ENCODE data around the gene ATP2B1.

DNA sequence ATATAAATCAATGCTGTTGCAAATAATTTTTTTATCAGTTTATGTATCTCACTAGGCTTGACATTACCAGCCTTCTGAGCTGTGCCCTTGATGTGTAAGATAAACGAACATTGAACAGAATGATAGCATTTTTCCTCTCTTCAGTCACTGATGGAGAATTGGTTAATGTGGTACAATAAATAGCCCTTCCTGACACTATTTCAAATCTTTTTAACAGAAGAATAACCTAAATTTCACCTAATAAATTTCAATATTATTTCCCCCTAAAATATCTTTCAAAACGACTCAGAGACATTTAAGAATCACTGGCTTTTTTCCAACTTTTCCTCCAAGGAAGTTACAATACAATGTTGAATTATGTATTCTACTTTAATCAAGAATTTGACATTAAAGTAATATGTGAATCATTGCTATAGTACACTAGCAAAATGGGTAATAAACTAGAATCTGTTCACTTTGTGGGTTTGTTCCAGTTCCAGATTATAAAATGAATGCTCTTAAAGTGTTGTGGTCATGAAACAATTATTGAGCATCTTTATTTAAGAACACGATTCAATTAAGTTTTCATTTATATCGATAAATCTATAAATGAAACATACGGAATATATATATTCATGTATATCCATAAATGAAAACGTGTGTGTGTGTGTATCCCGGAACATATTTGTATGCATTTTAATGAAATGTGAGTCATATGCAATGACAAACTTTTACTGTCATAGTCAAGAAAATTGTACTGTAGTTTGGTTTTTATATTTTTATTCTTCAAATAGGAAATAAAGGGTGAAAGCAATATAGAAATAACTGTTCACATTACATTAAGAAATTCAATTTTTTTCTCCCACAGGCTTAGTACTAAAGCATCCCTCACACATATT is 2.5 kb upstream of the ATP2B1 start:
- TF ChIP-seq POLR2A (IDR thresholded peaks at IDR 0.05; ENCODE audit: low read depth, low read length): no peak
- no peak for TF ChIP-seq POLR2AphosphoS5 (IDR thresholded peaks at IDR 0.05; ENCODE audit: low read depth, low read length)
- no peak for TF ChIP-seq SPI1 (IDR thresholded peaks at IDR 0.05; ENCODE audit: low read depth, low read length)
- no peak for TF ChIP-seq TAF1 (IDR thresholded peaks at IDR 0.05; ENCODE audit: low read depth, low read length)

All from GM12891 (cell line).